ENCODE data around the gene TMEM82.

TMEM82 gene

GRCh38 chr1:15761366-15762128 is 19.2 kb downstream of the TMEM82 start:
- H3K4me3 ChIP-seq (ENCODE audit: low read depth in 1 of 2, low read length in 2 of 2): peak overlapping the region in 1 of 2 donors; percentile 15
- no peaks in the 10 kb centered on the region for H3K9me3 ChIP-seq (ENCODE audit: control insufficient read depth in 1 of 2, low read length in 2 of 2)
- H3K9ac ChIP-seq (ENCODE audit: low read depth in 1 of 2, low read length in 2 of 2): peak overlapping the region in 1 of 2 donors; percentile 19
- H3K27me3 ChIP-seq (ENCODE audit: control insufficient read depth in 1 of 2, insufficient read depth in 2 of 2, low read length in 2 of 2): no peaks in the 10 kb centered on the region
- peaks cover 9 to 18% of the 10 kb centered on the region in 2 donors for H3K36me3 ChIP-seq (ENCODE audit: control insufficient read depth in 1 of 2, insufficient read depth in 2 of 2, low read length in 2 of 2)
- H3K4me1 ChIP-seq (ENCODE audit: control insufficient read depth in 1 of 2, insufficient read depth in 2 of 2, low read length in 2 of 2): peaks cover 35 to 39% of the 10 kb centered on the region in 2 donors
- peak overlapping the region; percentile 36 for H3K27ac ChIP-seq (ENCODE audit: low read depth, low read length)

GRCh38 chr1:15762546-15762945 is 20.2 kb downstream of the TMEM82 start:
- no peaks in the 10 kb centered on the region for H3K27me3 ChIP-seq (ENCODE audit: control insufficient read depth in 1 of 2, insufficient read depth in 2 of 2, low read length in 2 of 2)
- H3K36me3 ChIP-seq (ENCODE audit: control insufficient read depth in 1 of 2, insufficient read depth in 2 of 2, low read length in 2 of 2): peaks cover 9 to 20% of the 10 kb centered on the region in 2 donors
- H3K4me1 ChIP-seq (ENCODE audit: control insufficient read depth in 1 of 2, insufficient read depth in 2 of 2, low read length in 2 of 2): peaks cover 33 to 39% of the 10 kb centered on the region in 2 donors
- H3K4me3 ChIP-seq (ENCODE audit: low read depth in 1 of 2, low read length in 2 of 2): no peak overlapping the region
- H3K9me3 ChIP-seq (ENCODE audit: control insufficient read depth in 1 of 2, low read length in 2 of 2): no peaks in the 10 kb centered on the region
- no peak overlapping the region for H3K27ac ChIP-seq (ENCODE audit: low read depth, low read length)
- no peak overlapping the region for H3K9ac ChIP-seq (ENCODE audit: low read depth in 1 of 2, low read length in 2 of 2)

DNA sequence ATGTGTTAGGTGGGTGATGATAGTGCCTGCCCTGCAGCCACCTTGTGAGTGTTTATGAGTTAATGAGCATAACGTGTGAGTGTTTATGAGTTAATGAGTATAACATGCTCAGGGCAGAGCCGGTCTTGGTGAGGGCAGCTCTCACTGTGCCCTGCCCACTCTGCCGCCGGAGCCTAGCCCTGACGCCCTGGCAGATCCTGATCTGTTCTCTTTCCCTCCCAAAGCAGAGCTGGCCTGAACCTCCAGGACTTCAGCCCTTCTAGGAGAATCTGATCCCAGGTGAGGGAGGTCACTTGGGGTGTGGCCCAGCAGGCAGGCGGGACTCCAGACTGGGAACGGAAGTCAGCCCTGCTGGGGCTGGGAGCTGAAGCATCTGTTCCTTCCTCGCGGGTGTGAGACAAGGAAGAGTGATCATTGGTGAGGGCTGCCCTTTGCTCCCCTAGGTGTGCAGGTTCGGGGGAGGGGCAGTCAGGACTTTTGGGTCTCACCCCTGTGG is 22.0 kb downstream of the TMEM82 start:
- Histone ChIP-seq H3K4me3 (ENCODE audit: low read depth in 1 of 2, low read length in 2 of 2) (peak overlapping the region in 1 of 2 donors; percentile 1), H3K9me3 (ENCODE audit: control insufficient read depth in 1 of 2, low read length in 2 of 2) (no peaks in the 10 kb centered on the region), H3K27me3 (ENCODE audit: control insufficient read depth in 1 of 2, insufficient read depth in 2 of 2, low read length in 2 of 2) (no peaks in the 10 kb centered on the region), H3K9ac (ENCODE audit: low read depth in 1 of 2, low read length in 2 of 2) (peak overlapping the region; percentile 30 to 33), H3K4me1 (ENCODE audit: control insufficient read depth in 1 of 2, insufficient read depth in 2 of 2, low read length in 2 of 2) (peaks cover 31 to 33% of the 10 kb centered on the region in 2 donors), H3K27ac (ENCODE audit: low read depth, low read length) (peak overlapping the region; percentile 64), H3K36me3 (ENCODE audit: control insufficient read depth in 1 of 2, insufficient read depth in 2 of 2, low read length in 2 of 2) (peaks cover 16 to 33% of the 10 kb centered on the region in 2 donors)

DNA sequence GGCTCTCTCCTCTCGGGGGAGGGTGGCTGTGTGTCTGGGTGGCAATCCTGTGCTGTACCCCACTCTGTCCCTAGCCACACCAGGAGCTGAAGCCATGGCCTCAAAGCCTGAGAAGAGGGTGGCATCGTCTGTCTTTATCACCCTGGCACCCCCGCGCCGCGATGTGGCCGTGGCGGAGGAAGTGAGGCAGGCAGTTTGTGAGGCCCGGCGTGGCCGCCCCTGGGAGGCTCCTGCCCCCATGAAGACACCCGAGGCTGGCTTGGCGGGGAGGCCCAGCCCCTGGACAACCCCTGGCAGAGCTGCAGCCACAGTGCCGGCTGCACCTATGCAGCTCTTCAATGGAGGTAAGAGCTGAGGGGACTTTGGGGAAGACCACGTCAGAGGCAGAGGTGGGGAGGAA is 22.6 kb downstream of the TMEM82 start:
- Histone ChIP-seq H3K9ac (ENCODE audit: low read depth in 1 of 2, low read length in 2 of 2) (peak overlapping the region in 1 of 2 donors; percentile 30), H3K4me1 (ENCODE audit: control insufficient read depth in 1 of 2, insufficient read depth in 2 of 2, low read length in 2 of 2) (peaks cover 27 to 33% of the 10 kb centered on the region in 2 donors), H3K27ac (ENCODE audit: low read depth, low read length) (peak overlapping the region; percentile 15), H3K36me3 (ENCODE audit: control insufficient read depth in 1 of 2, insufficient read depth in 2 of 2, low read length in 2 of 2) (peaks cover 16 to 33% of the 10 kb centered on the region in 2 donors), H3K27me3 (ENCODE audit: control insufficient read depth in 1 of 2, insufficient read depth in 2 of 2, low read length in 2 of 2) (no peaks in the 10 kb centered on the region), H3K9me3 (ENCODE audit: control insufficient read depth in 1 of 2, low read length in 2 of 2) (no peaks in the 10 kb centered on the region), H3K4me3 (ENCODE audit: low read depth in 1 of 2, low read length in 2 of 2) (no peak overlapping the region)

DNA sequence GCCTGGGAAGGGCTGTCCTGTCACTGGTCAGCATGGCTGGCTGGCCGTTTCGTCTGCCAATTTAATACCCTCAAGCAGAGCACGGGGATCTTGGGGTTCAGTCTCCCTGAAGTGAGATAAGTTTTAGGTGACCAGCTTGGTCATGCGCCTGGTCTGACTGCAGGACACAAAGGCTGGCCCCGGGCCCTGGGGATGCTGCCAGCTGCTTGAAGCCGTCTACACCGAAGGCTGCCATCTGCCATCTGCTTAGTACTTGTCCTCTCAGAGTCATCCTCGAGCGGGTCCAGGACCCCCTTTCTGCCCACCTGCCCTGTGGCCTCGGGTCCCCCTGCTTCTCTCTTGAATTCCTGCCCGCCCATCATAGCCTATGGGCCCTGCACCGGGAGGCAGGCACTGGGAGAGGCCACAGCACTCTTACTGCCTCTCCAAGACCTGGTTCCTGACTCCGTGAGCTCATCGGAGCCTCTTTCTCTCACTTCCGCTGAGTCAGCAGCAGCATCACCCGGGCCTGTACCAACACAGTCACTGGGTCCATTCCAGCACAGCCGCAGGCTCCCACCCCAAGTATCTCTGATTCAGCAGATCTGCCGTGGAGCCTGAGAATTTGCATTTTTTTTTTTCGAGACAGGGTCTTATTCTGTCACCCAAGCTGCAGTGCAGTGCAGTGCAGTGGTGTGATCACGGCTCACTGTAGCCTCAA is 23.3 kb downstream of the TMEM82 start:
- Histone ChIP-seq H3K36me3 (ENCODE audit: control insufficient read depth in 1 of 2, insufficient read depth in 2 of 2, low read length in 2 of 2) (peaks cover 24 to 41% of the 10 kb centered on the region in 2 donors), H3K9ac (ENCODE audit: low read depth in 1 of 2, low read length in 2 of 2) (no peak overlapping the region), H3K27me3 (ENCODE audit: control insufficient read depth in 1 of 2, insufficient read depth in 2 of 2, low read length in 2 of 2) (no peaks in the 10 kb centered on the region), H3K27ac (ENCODE audit: low read depth, low read length) (no peak overlapping the region), H3K9me3 (ENCODE audit: control insufficient read depth in 1 of 2, low read length in 2 of 2) (no peaks in the 10 kb centered on the region), H3K4me1 (ENCODE audit: control insufficient read depth in 1 of 2, insufficient read depth in 2 of 2, low read length in 2 of 2) (peaks cover 24 to 31% of the 10 kb centered on the region in 2 donors), H3K4me3 (ENCODE audit: low read depth in 1 of 2, low read length in 2 of 2) (no peak overlapping the region)

- H3K9me3 ChIP-seq (ENCODE audit: control insufficient read depth in 1 of 2, low read length in 2 of 2): no peaks in the 10 kb centered on the region
- peaks cover 35 to 55% of the 10 kb centered on the region in 2 donors for H3K36me3 ChIP-seq (ENCODE audit: control insufficient read depth in 1 of 2, insufficient read depth in 2 of 2, low read length in 2 of 2)
- no peaks in the 10 kb centered on the region for H3K27me3 ChIP-seq (ENCODE audit: control insufficient read depth in 1 of 2, insufficient read depth in 2 of 2, low read length in 2 of 2)
- peaks cover 14 to 18% of the 10 kb centered on the region in 2 donors for H3K4me1 ChIP-seq (ENCODE audit: control insufficient read depth in 1 of 2, insufficient read depth in 2 of 2, low read length in 2 of 2)
- no peak overlapping the region for H3K9ac ChIP-seq (ENCODE audit: low read depth in 1 of 2, low read length in 2 of 2)
- no peak overlapping the region for H3K27ac ChIP-seq (ENCODE audit: low read depth, low read length)
- no peak overlapping the region for H3K4me3 ChIP-seq (ENCODE audit: low read depth in 1 of 2, low read length in 2 of 2)
Measured at GRCh38 chr1:15767941-15768340, 25.6 kb downstream of the TMEM82 start.

- H3K27me3 ChIP-seq (ENCODE audit: control insufficient read depth in 1 of 2, insufficient read depth in 2 of 2, low read length in 2 of 2): no peaks in the 10 kb centered on the region
- H3K4me1 ChIP-seq (ENCODE audit: control insufficient read depth in 1 of 2, insufficient read depth in 2 of 2, low read length in 2 of 2): peaks cover 14 to 18% of the 10 kb centered on the region in 2 donors
- peaks cover 35 to 56% of the 10 kb centered on the region in 2 donors for H3K36me3 ChIP-seq (ENCODE audit: control insufficient read depth in 1 of 2, insufficient read depth in 2 of 2, low read length in 2 of 2)
- no peak overlapping the region for H3K9ac ChIP-seq (ENCODE audit: low read depth in 1 of 2, low read length in 2 of 2)
- no peak overlapping the region for H3K4me3 ChIP-seq (ENCODE audit: low read depth in 1 of 2, low read length in 2 of 2)
- H3K9me3 ChIP-seq (ENCODE audit: control insufficient read depth in 1 of 2, low read length in 2 of 2): no peaks in the 10 kb centered on the region
- no peak overlapping the region for H3K27ac ChIP-seq (ENCODE audit: low read depth, low read length)
Measured at GRCh38 chr1:15768388-15768787, 26.1 kb downstream of the TMEM82 start.

- H3K9ac ChIP-seq (ENCODE audit: low read depth in 1 of 2, low read length in 2 of 2): no peak overlapping the region
- no peaks in the 10 kb centered on the region for H3K9me3 ChIP-seq (ENCODE audit: control insufficient read depth in 1 of 2, low read length in 2 of 2)
- no peak overlapping the region for H3K4me3 ChIP-seq (ENCODE audit: low read depth in 1 of 2, low read length in 2 of 2)
- peaks cover 2 to 4% of the 10 kb centered on the region in 2 donors for H3K4me1 ChIP-seq (ENCODE audit: control insufficient read depth in 1 of 2, insufficient read depth in 2 of 2, low read length in 2 of 2)
- H3K36me3 ChIP-seq (ENCODE audit: control insufficient read depth in 1 of 2, insufficient read depth in 2 of 2, low read length in 2 of 2): peaks cover 44 to 60% of the 10 kb centered on the region in 2 donors
- no peak overlapping the region for H3K27ac ChIP-seq (ENCODE audit: low read depth, low read length)
- H3K27me3 ChIP-seq (ENCODE audit: control insufficient read depth in 1 of 2, insufficient read depth in 2 of 2, low read length in 2 of 2): no peaks in the 10 kb centered on the region
Measured at GRCh38 chr1:15770313-15770962, 28.1 kb downstream of the TMEM82 start.

- Histone ChIP-seq H3K4me1 (ENCODE audit: control insufficient read depth in 1 of 2, insufficient read depth in 2 of 2, low read length in 2 of 2) (peaks cover 0 to 6% of the 10 kb centered on the region in 2 donors), H3K9me3 (ENCODE audit: control insufficient read depth in 1 of 2, low read length in 2 of 2) (no peaks in the 10 kb centered on the region), H3K36me3 (ENCODE audit: control insufficient read depth in 1 of 2, insufficient read depth in 2 of 2, low read length in 2 of 2) (peaks cover 48 to 64% of the 10 kb centered on the region in 2 donors), H3K4me3 (ENCODE audit: low read depth in 1 of 2, low read length in 2 of 2) (no peak overlapping the region), H3K27me3 (ENCODE audit: control insufficient read depth in 1 of 2, insufficient read depth in 2 of 2, low read length in 2 of 2) (no peaks in the 10 kb centered on the region), H3K9ac (ENCODE audit: low read depth in 1 of 2, low read length in 2 of 2) (no peak overlapping the region), H3K27ac (ENCODE audit: low read depth, low read length) (no peak overlapping the region)
Measured at GRCh38 chr1:15771836-15772515, 29.7 kb downstream of the TMEM82 start.
